Progenitor cell of endocrine pancreas (in vitro differentiated cells): ENCODE data around the gene ENGASE. TPM values are rescaled to one million over a fixed set of nuclear protein-coding genes. Genes with fewer than 3 reads are reported as not detected.

ENCODE experiments used
- DNase-seq: peaks from one replicate; pipeline ENCODE4 v3.0.0; 2021; ENCODE audit warnings: low spot score; ENCODE audit not compliant: unreplicated experiment
- H3K27ac Mint-ChIP-seq: 2 replicates; pipeline ENCODE4 v1.8.0; 2021; ENCODE audit warnings: mild to moderate bottlenecking, moderate library complexity, mixed read lengths
- H3K27me3 Mint-ChIP-seq: 2 replicates; pipeline ENCODE4 v1.8.0; 2021; ENCODE audit warnings: mixed read lengths
- H3K36me3 Mint-ChIP-seq: 2 replicates; pipeline ENCODE4 v1.8.0; 2022; ENCODE audit warnings: mixed read lengths; ENCODE audit not compliant: insufficient read depth
- H3K4me1 Mint-ChIP-seq: 2 replicates; pipeline ENCODE4 v1.8.0; 2021; ENCODE audit warnings: low read depth, mixed read lengths
- H3K4me3 Mint-ChIP-seq: 2 replicates; pipeline ENCODE4 v1.8.0; 2021; ENCODE audit warnings: low read depth, mild to moderate bottlenecking, moderate library complexity, mixed read lengths
- H3K9me3 Mint-ChIP-seq: 2 replicates; pipeline ENCODE4 v1.8.0; 2021; ENCODE audit warnings: low read depth, mixed read lengths
- CTCF ChIP-seq: fragments of 200-600 bp; sonication (generic); IDR thresholded peaks from one replicate; pipeline ENCODE4 v1.5.0; 2021; ENCODE audit warnings: antibody characterized with exemption, mild to moderate bottlenecking; ENCODE audit not compliant: unreplicated experiment
- long read RNA-seq: library from polyadenylated mRNA; unstranded; transcript quantifications from one replicate; pipeline ENCODE4 v2.0.0, GENCODE V29; 2020
- total RNA-seq: library from RNA; stranded (reverse); gene quantifications from 2 replicates; pipeline ENCODE4 v1.2.1, GENCODE V29; 2021

ENGASE gene, protein sequence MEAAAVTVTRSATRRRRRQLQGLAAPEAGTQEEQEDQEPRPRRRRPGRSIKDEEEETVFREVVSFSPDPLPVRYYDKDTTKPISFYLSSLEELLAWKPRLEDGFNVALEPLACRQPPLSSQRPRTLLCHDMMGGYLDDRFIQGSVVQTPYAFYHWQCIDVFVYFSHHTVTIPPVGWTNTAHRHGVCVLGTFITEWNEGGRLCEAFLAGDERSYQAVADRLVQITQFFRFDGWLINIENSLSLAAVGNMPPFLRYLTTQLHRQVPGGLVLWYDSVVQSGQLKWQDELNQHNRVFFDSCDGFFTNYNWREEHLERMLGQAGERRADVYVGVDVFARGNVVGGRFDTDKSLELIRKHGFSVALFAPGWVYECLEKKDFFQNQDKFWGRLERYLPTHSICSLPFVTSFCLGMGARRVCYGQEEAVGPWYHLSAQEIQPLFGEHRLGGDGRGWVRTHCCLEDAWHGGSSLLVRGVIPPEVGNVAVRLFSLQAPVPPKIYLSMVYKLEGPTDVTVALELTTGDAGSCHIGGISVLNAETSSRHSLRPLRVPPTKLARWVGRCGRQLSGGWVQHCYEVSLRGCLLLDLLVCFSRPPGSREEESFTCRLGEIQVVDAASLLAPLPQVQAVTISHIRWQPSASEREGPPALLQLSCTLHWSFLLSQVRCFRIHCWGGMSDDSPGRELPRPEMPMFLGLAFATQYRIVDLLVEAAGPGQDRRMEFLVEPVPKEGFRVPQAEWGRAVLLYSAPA
- 50.9 and 52.4 TPM in 2 replicates for total RNA-seq
- long read RNA-seq, partial matches to known transcripts = 1 of 4 reads
- long read RNA-seq, other reads (novel, unspliced or antisense) = 3 of 4 reads

- peak within 1 kb of the TSS; percentile 58 for H3K27ac Mint-ChIP-seq
- H3K4me1 Mint-ChIP-seq = peaks cover 7% of the 10 kb centered on the region
- peak; percentile 94 for DNase-seq
- no peak for TF ChIP-seq CTCF
- peak within 1 kb of the TSS; percentile 81 for H3K4me3 Mint-ChIP-seq
- H3K36me3 Mint-ChIP-seq = peaks cover under 1% of the 10 kb centered on the region
- H3K9me3 Mint-ChIP-seq = no peaks in the 10 kb centered on the region
- peaks cover 7% of the 10 kb centered on the region for H3K27me3 Mint-ChIP-seq
These were observed at the start of gene ENGASE for GRCh38 chr17:79074649-79075445. Gene ENGASE (plus strand): TSS chr17:79074824. CDS start chr17:79074945, 121 bp downstream.

GRCh38 chr17:79024901-79025737 lies 49.5 kb upstream of the ENGASE start:
- H3K27me3 Mint-ChIP-seq = peaks cover 79% of the 10 kb centered on the region

DNA sequence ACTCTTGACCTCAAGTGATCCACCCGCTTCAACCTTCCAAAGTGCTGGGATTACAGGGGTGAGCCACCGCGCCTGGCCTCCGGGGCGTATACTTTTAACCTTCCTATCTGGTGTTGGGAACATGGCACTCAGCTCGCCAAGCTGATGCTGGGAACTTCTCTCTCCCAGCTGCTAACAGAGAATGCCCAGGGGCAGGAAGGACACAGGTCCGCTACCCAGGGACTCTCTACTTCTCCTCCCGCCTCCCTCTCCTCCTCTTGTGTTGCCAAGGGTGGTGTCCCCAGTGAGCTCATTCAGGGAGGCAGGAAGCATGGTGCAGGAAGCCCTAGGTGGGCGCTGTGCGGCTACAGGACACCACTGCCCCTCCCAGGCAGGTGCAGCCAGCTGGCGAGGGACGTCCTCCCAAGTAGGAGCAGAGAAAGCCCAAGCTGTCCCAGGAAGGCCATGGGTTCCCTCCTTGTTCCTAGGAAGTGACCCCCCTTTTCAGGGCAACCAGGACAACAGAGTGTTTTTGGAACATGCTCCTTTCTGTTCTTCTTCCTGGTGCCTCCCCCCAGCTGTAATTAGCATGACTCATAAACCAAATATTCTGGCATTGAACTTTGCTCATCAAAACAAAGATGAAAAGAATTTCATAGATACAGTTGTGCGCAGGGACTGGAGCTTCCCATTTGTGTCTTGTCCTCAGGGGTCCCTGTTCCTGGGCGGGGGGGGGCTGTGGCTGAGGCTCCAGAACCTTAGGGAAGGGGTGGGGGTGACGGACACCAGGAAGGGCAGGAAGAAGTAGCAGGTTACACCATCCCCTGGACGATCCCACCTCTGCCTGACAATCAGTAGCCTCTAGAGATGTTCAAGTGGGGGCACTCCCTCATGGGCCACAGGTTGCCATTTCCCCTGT lies 48.0 kb upstream of the ENGASE start:
- peaks cover 70% of the 10 kb centered on the region for H3K27me3 Mint-ChIP-seq
- H3K27ac Mint-ChIP-seq = no peak overlapping the region
- TF ChIP-seq CTCF = no peak
- no peak overlapping the region for H3K4me3 Mint-ChIP-seq
- peaks cover 8% of the 10 kb centered on the region for H3K4me1 Mint-ChIP-seq
- DNase-seq = no peak
- no peaks in the 10 kb centered on the region for H3K9me3 Mint-ChIP-seq
- H3K36me3 Mint-ChIP-seq = no peaks in the 10 kb centered on the region

More at GRCh38 chr17:79024901-79025737, 49.5 kb upstream of the ENGASE start:
- no peak for TF ChIP-seq CTCF
- no peak overlapping the region for H3K27ac Mint-ChIP-seq
- no peaks in the 10 kb centered on the region for H3K36me3 Mint-ChIP-seq
- H3K4me3 Mint-ChIP-seq = peak overlapping the region; percentile 55
- H3K4me1 Mint-ChIP-seq = peaks cover 12% of the 10 kb centered on the region
- no peak for DNase-seq
- H3K9me3 Mint-ChIP-seq = no peaks in the 10 kb centered on the region

GRCh38 chr17:79027274-79027924 lies 47.2 kb upstream of the ENGASE start:
- Mint-ChIP-seq H3K4me1 (peaks cover 8% of the 10 kb centered on the region), H3K27ac (no peak overlapping the region), H3K4me3 (no peak overlapping the region), H3K27me3 (peaks cover 72% of the 10 kb centered on the region), H3K36me3 (no peaks in the 10 kb centered on the region), H3K9me3 (no peaks in the 10 kb centered on the region)
- TF ChIP-seq CTCF = no peak
- no peak for DNase-seq
